ENCODE measurements around the gene PLCB4.

The PLCB4 gene

DNA sequence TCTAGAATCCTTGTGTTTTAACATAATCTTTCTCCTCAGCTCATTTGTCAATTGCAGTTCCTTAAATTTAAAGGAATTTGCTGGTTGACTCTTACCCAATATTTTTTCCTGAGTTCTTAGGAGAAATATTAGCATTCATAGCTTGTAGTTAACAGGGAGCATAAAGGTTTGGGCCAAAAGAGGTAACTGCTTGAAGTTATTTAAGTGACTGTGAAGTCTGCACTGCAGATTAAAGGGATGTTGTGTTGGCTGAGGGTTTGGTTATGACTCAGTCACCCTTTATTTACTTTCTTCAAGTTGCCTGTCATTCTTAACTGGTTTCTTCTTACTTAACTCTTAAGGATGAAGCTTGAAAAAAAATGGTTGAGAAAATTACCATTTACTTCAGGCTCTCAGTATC is 225.2 kb downstream of the PLCB4 start:
- TF ChIP-seq, protein P1, sequence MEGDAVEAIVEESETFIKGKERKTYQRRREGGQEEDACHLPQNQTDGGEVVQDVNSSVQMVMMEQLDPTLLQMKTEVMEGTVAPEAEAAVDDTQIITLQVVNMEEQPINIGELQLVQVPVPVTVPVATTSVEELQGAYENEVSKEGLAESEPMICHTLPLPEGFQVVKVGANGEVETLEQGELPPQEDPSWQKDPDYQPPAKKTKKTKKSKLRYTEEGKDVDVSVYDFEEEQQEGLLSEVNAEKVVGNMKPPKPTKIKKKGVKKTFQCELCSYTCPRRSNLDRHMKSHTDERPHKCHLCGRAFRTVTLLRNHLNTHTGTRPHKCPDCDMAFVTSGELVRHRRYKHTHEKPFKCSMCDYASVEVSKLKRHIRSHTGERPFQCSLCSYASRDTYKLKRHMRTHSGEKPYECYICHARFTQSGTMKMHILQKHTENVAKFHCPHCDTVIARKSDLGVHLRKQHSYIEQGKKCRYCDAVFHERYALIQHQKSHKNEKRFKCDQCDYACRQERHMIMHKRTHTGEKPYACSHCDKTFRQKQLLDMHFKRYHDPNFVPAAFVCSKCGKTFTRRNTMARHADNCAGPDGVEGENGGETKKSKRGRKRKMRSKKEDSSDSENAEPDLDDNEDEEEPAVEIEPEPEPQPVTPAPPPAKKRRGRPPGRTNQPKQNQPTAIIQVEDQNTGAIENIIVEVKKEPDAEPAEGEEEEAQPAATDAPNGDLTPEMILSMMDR (IDR thresholded peaks at IDR 0.05; ENCODE audit: extremely low read depth, insufficient read depth, missing control alignments) = no peak
- DNase-seq (ENCODE audit: low spot score) = no peak
- in situ Hi-C loops (cut with MboI; ENCODE audit: low pct_unique_long_range_greater_than_20kb, low sequenced_read_pairs, unreplicated experiment) = no loop called here

GRCh38 chr20:9298906-9299305 is 230.0 kb downstream of the PLCB4 start:
- DNase-seq (ENCODE audit: low spot score) = no peak
- TF ChIP-seq, protein P1 (IDR thresholded peaks at IDR 0.05; ENCODE audit: extremely low read depth, insufficient read depth, missing control alignments) = no peak
- in situ Hi-C loops (cut with MboI; ENCODE audit: low pct_unique_long_range_greater_than_20kb, low sequenced_read_pairs, unreplicated experiment) = no loop called here

DNA sequence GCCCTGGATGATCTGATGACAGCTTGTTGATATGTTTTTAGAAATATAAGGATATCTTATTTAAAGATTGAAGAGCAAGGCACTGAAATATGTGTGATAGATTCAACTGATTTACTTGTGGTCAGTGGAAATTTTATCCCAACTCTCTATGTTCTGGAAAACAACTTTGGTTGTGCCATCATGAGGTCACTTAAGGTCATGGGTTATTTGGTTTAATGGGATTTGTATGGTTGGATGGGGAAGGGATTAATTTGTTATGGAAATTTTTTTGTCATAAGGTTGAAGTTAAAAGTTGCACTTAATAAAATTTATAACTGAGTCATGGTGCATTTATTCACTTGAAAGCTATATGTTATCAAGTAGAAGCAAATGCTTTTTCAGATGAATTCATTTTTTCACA is 231.2 kb downstream of the PLCB4 start:
- in situ Hi-C loops (cut with MboI; ENCODE audit: low pct_unique_long_range_greater_than_20kb, low sequenced_read_pairs, unreplicated experiment) = no loop called here
- TF ChIP-seq, protein P1 (IDR thresholded peaks at IDR 0.05; ENCODE audit: extremely low read depth, insufficient read depth, missing control alignments) = no peak
- no peak for DNase-seq (ENCODE audit: low spot score)

DNA sequence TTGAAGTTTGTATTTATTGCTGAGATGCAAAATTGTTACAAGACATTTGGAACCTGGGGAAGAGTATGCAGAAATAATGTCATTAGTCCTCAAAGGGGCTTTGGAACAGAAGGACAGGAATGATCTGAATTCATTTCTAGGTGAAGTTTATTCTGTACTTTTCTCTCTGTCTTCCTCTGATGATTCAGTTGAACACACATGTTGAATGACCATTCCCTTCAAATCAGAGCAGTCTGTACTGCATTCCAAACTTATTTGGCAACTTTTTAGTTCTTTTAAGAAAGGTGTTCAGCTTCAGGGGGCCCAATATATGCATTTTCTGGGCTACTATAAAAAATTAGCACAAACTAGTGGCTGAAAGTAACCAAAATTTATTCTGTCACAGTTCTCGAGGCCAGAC is 231.6 kb downstream of the PLCB4 start:
- in situ Hi-C loops (cut with MboI; ENCODE audit: low pct_unique_long_range_greater_than_20kb, low sequenced_read_pairs, unreplicated experiment) = no loop called here
- TF ChIP-seq, protein P1 (IDR thresholded peaks at IDR 0.05; ENCODE audit: extremely low read depth, insufficient read depth, missing control alignments) = no peak
- no peak for DNase-seq (ENCODE audit: low spot score)

DNA sequence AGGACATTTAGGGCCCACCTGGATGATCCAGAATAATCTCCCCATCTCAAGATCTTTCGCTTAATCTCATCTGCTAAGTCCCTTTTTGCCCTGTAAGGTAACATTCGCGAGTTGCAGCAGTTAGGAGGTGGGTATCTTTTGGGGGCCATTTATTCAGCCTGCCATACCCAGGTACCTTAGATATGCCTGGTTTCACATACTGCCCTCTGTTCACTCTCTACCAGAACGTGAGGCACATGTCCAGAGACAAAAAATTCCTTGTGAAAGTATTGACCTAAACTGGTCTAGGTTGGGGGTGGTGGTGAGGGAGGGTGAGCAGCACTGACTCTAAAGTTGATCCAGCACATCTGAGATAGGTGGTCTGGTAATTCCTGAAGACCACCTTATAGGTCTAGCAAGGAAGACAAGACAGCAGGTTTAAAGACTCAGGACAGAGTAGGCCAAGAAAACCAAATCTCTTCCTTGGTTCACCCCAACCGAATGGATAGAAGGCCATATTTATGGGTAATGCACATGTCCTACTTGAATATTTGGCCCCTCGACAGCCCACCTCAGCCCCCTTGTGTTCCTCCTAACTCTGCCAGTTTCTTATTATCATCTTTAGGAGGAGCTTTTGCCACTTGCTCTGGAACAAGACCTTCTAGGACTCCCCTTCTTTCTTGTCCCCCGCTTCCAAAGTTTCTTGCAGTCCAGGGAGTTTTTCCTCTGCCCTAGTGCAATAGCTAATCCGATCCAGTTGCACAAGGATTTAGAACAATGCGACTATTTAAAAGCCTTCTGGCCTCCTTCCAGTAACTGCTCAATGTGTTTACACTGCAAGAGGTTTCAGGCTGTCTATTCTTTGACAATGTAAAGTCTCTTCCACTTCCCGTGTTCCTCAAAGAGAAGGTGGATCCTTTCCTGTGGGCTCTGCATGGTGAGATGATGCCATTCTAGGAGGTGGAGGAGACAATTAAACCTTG is 232.5 kb downstream of the PLCB4 start:
- no peak for DNase-seq (ENCODE audit: low spot score)
- in situ Hi-C loops (cut with MboI; ENCODE audit: low pct_unique_long_range_greater_than_20kb, low sequenced_read_pairs, unreplicated experiment) = no loop called here

GRCh38 chr20:9302091-9302462 is 233.2 kb downstream of the PLCB4 start:
- in situ Hi-C loops (cut with MboI; ENCODE audit: low pct_unique_long_range_greater_than_20kb, low sequenced_read_pairs, unreplicated experiment) = no loop called here
- no peak for DNase-seq (ENCODE audit: low spot score)
- TF ChIP-seq, protein P1 (IDR thresholded peaks at IDR 0.05; ENCODE audit: extremely low read depth, insufficient read depth, missing control alignments) = no peak

More for the DNA sequence above, 232.5 kb downstream of the PLCB4 start:
- TF ChIP-seq, protein P1 (IDR thresholded peaks at IDR 0.05; ENCODE audit: extremely low read depth, insufficient read depth, missing control alignments) = no peak

Measured in GM13977 (cell line).